Measurements from ENCODE around the gene PARD3B.

The PARD3B gene

GRCh38 chr2:205323929-205324328, 778.7 kb downstream of the PARD3B start:
- no peak for TF ChIP-seq JUND (IDR thresholded peaks at IDR 0.05; ENCODE audit: low read depth)
- no peak for DNase-seq (ENCODE audit: low read depth in 1 of 2, low spot score in 1 of 2)
- in situ Hi-C loops (cut with HindIII; ENCODE audit: low pct_unique_long_range_greater_than_20kb, low sequenced_read_pairs) = no loop called here

- TF ChIP-seq JUND (IDR thresholded peaks at IDR 0.05; ENCODE audit: low read depth) = no peak
- in situ Hi-C loops (cut with HindIII; ENCODE audit: low pct_unique_long_range_greater_than_20kb, low sequenced_read_pairs) = no loop called here
These were observed 779.1 kb downstream of the PARD3B start for GRCh38 chr2:205324355-205324754.

GRCh38 chr2:205333351-205333750, 788.1 kb downstream of the PARD3B start:
- no peak for TF ChIP-seq JUND (IDR thresholded peaks at IDR 0.05; ENCODE audit: low read depth)
- in situ Hi-C loops (cut with HindIII; ENCODE audit: low pct_unique_long_range_greater_than_20kb, low sequenced_read_pairs) = no loop called here
- no peak for DNase-seq (ENCODE audit: low read depth in 1 of 2, low spot score in 1 of 2)

More at GRCh38 chr2:205324355-205324754, 779.1 kb downstream of the PARD3B start:
- no peak for DNase-seq (ENCODE audit: low read depth in 1 of 2, low spot score in 1 of 2)

GRCh38 chr2:205337274-205337673, 792.0 kb downstream of the PARD3B start:
- TF ChIP-seq JUND (IDR thresholded peaks at IDR 0.05; ENCODE audit: low read depth) = no peak
- in situ Hi-C loops (cut with HindIII; ENCODE audit: low pct_unique_long_range_greater_than_20kb, low sequenced_read_pairs) = no loop called here
- no peak for DNase-seq (ENCODE audit: low read depth in 1 of 2, low spot score in 1 of 2)

GRCh38 chr2:205338156-205338555, 792.9 kb downstream of the PARD3B start:
- no peak for TF ChIP-seq JUND (IDR thresholded peaks at IDR 0.05; ENCODE audit: low read depth)
- in situ Hi-C loops (cut with HindIII; ENCODE audit: low pct_unique_long_range_greater_than_20kb, low sequenced_read_pairs) = no loop called here
- DNase-seq (ENCODE audit: low read depth in 1 of 2, low spot score in 1 of 2) = no peak

- DNase-seq (ENCODE audit: low read depth in 1 of 2, low spot score in 1 of 2) = no peak
- in situ Hi-C loops (cut with HindIII; ENCODE audit: low pct_unique_long_range_greater_than_20kb, low sequenced_read_pairs) = no loop called here
- TF ChIP-seq JUND (IDR thresholded peaks at IDR 0.05; ENCODE audit: low read depth) = no peak
These were observed 797.8 kb downstream of the PARD3B start for GRCh38 chr2:205343103-205343502.

- no peak for DNase-seq (ENCODE audit: low read depth in 1 of 2, low spot score in 1 of 2)
- TF ChIP-seq JUND (IDR thresholded peaks at IDR 0.05; ENCODE audit: low read depth) = no peak
- in situ Hi-C loops (cut with HindIII; ENCODE audit: low pct_unique_long_range_greater_than_20kb, low sequenced_read_pairs) = no loop called here
These were observed 801.4 kb downstream of the PARD3B start for GRCh38 chr2:205346649-205347048.

- TF ChIP-seq JUND (IDR thresholded peaks at IDR 0.05; ENCODE audit: low read depth) = no peak
- DNase-seq (ENCODE audit: low read depth in 1 of 2, low spot score in 1 of 2) = peak; percentile 21 to 26
- in situ Hi-C loops (cut with HindIII; ENCODE audit: low pct_unique_long_range_greater_than_20kb, low sequenced_read_pairs) = no loop called here
These were observed 802.6 kb downstream of the PARD3B start for GRCh38 chr2:205347899-205348298.

- in situ Hi-C loops (cut with HindIII; ENCODE audit: low pct_unique_long_range_greater_than_20kb, low sequenced_read_pairs) = no loop called here
- TF ChIP-seq JUND (IDR thresholded peaks at IDR 0.05; ENCODE audit: low read depth) = no peak
- DNase-seq (ENCODE audit: low read depth in 1 of 2, low spot score in 1 of 2) = no peak
These were observed 806.8 kb downstream of the PARD3B start for GRCh38 chr2:205352094-205352493.

- DNase-seq (ENCODE audit: low read depth in 1 of 2, low spot score in 1 of 2) = no peak
- no peak for TF ChIP-seq JUND (IDR thresholded peaks at IDR 0.05; ENCODE audit: low read depth)
- in situ Hi-C loops (cut with HindIII; ENCODE audit: low pct_unique_long_range_greater_than_20kb, low sequenced_read_pairs) = no loop called here
These were observed 807.3 kb downstream of the PARD3B start for GRCh38 chr2:205352593-205352992.

GRCh38 chr2:205357732-205358131, 812.5 kb downstream of the PARD3B start:
- in situ Hi-C loops (cut with HindIII; ENCODE audit: low pct_unique_long_range_greater_than_20kb, low sequenced_read_pairs) = no loop called here
- no peak for DNase-seq (ENCODE audit: low read depth in 1 of 2, low spot score in 1 of 2)
- no peak for TF ChIP-seq JUND (IDR thresholded peaks at IDR 0.05; ENCODE audit: low read depth)

- DNase-seq (ENCODE audit: low read depth in 1 of 2, low spot score in 1 of 2) = no peak
- TF ChIP-seq JUND (IDR thresholded peaks at IDR 0.05; ENCODE audit: low read depth) = no peak
- in situ Hi-C loops (cut with HindIII; ENCODE audit: low pct_unique_long_range_greater_than_20kb, low sequenced_read_pairs) = no loop called here
These were observed 813.1 kb downstream of the PARD3B start for GRCh38 chr2:205358351-205358815.

- no peak for DNase-seq (ENCODE audit: low read depth in 1 of 2, low spot score in 1 of 2)
- in situ Hi-C loops (cut with HindIII; ENCODE audit: low pct_unique_long_range_greater_than_20kb, low sequenced_read_pairs) = no loop called here
- TF ChIP-seq JUND (IDR thresholded peaks at IDR 0.05; ENCODE audit: low read depth) = no peak
These were observed 816.0 kb downstream of the PARD3B start for GRCh38 chr2:205361272-205361671.

- DNase-seq (ENCODE audit: low read depth in 1 of 2, low spot score in 1 of 2) = no peak
- in situ Hi-C loops (cut with HindIII; ENCODE audit: low pct_unique_long_range_greater_than_20kb, low sequenced_read_pairs) = no loop called here
- no peak for TF ChIP-seq JUND (IDR thresholded peaks at IDR 0.05; ENCODE audit: low read depth)
These were observed 816.7 kb downstream of the PARD3B start for GRCh38 chr2:205361970-205362369.
